Activated CD4-positive, alpha-beta T cell treated with anti-CD3 and anti-CD28 coated beads, Interleukin-2, amount 10 ng/mL, durations not matched to agents 7 days and 5 days (primary cell): Measurements from ENCODE around the gene C7orf33. TPM values are rescaled to one million over a fixed set of nuclear protein-coding genes. Genes with fewer than 3 reads are reported as not detected.
"Not testable (repeated sequence)": the region's sequence is repeated elsewhere in the genome, so short reads cannot be mapped to it uniquely, and the experiment has no call there.

Experiments used
- CTCF ChIA-PET: fragments of 350-600 bp; sonication (Branson Sonifier 250); formaldehyde crosslinking; loops from one replicate; lab custom pipeline; 2021; ENCODE audit warnings: antibody characterized with exemption; lab: Charles Lee
- POLR2A ChIA-PET: fragments of 350-600 bp; sonication (Branson Sonifier 250); formaldehyde crosslinking; loops from one replicate; lab custom pipeline; 2021; ENCODE audit warnings: antibody characterized with exemption; lab: Charles Lee
- DNase-seq: peaks from one replicate; pipeline ENCODE4 v3.0.0-alpha.2; 2020
- H3K27ac Mint-ChIP-seq: one replicate; pipeline ENCODE4 v1.8.0; 2021; ENCODE audit warnings: mild to moderate bottlenecking, moderate library complexity, mixed read lengths
- H3K27me3 Mint-ChIP-seq: one replicate; pipeline ENCODE4 v1.8.0; 2021; ENCODE audit warnings: mixed read lengths
- H3K36me3 Mint-ChIP-seq: one replicate; pipeline ENCODE4 v1.8.0; 2021; ENCODE audit warnings: low read depth, mixed read lengths
- H3K4me1 Mint-ChIP-seq: one replicate; pipeline ENCODE4 v1.8.0; 2021; ENCODE audit warnings: mixed read lengths
- H3K4me3 Mint-ChIP-seq: one replicate; pipeline ENCODE4 v1.8.0; 2021; ENCODE audit warnings: mild to moderate bottlenecking, moderate library complexity, mixed read lengths
- H3K9me3 Mint-ChIP-seq: one replicate; pipeline ENCODE4 v1.8.0; 2021; ENCODE audit warnings: mixed read lengths
- total RNA-seq, 2 experiments: library from RNA; stranded (reverse); gene quantifications; one replicate each; pipeline ENCODE4 v1.2.3, GENCODE V29; 2021

C7orf33 gene
- total RNA-seq, 2 experiments from 2014 or later, result not detected

DNA sequence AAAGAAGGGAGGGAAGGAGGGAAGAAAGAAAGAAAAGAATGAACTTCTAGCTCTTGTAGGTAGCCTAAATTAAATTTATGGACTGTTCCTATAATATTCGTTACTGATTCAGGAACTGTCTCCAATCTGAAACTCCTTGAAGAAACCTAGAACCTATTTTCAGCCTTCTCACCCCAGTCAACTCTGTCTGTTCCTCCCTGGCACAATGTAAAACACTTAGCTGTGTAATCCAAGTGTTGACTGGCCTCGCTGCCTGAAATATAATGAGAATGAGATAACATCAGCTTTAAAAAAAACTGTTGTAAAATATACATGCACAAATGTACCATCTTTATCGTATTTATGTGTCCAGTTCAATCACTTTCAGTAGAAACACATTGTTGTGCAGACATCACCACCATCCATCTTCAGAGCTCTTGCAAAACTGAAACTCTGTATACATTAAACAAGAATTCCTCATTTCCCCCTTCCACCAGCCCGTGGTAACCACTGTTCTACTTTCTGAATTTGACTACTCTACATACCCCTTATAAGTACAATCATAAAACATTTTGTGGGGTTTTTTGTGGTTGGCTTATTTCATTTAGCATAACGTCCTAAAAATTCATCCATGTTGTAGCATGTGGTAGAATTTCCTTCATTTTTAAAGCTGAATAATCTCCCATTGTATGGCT lies 6.3 kb upstream of the C7orf33 start:
- no peaks in the 10 kb centered on the region for H3K36me3 Mint-ChIP-seq
- ChIA-PET CTCF (interaction anchor here (0.5 to 2.6 kb wide), 6 partner anchors 9 to 473 kb away, joined by 3 to 10 read pairs (median 3); no protein-coding TSS in a partner anchor), POLR2A (interaction anchor here (0.6 kb wide), 1 partner anchor 85 kb away, joined by 3 read pairs; no protein-coding TSS in a partner anchor)
- no peak overlapping the region for H3K4me3 Mint-ChIP-seq
- no peak for DNase-seq
- no peaks in the 10 kb centered on the region for H3K9me3 Mint-ChIP-seq
- no peak overlapping the region for H3K27ac Mint-ChIP-seq
- peaks cover 5% of the 10 kb centered on the region for H3K27me3 Mint-ChIP-seq
- H3K4me1 Mint-ChIP-seq, result peaks cover 12% of the 10 kb centered on the region

DNA sequence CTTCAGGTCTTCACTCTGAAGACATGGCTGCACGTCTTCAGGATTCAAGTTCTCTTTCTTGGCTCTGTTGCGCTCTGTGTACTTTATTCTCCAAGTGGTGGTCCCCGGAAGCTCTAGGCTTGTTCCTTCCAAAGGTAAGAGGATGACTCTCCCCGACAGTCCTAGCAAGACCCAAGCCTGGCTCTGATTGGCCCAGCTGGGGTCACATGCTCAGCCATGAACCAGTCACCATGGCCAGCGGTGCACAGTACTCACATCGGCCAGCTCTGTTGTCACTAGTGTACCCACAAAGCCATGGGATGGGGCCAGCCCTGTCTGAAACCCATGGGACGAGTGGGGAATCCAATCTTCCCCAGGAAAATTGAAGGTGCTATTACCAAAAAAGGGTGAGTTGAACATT lies 5.2 kb upstream of the C7orf33 start:
- Mint-ChIP-seq H3K27ac (no peak overlapping the region), H3K4me1 (peaks cover 12% of the 10 kb centered on the region), H3K36me3 (no peaks in the 10 kb centered on the region), H3K9me3 (no peaks in the 10 kb centered on the region), H3K4me3 (no peak overlapping the region), H3K27me3 (peaks cover 12% of the 10 kb centered on the region)
- ChIA-PET POLR2A (no interaction called here), CTCF (interaction anchor here (2.2 to 2.6 kb wide), 2 partner anchors 10 to 20 kb away, joined by 6 to 10 read pairs; no protein-coding TSS in a partner anchor)
- DNase-seq, result no peak

DNA sequence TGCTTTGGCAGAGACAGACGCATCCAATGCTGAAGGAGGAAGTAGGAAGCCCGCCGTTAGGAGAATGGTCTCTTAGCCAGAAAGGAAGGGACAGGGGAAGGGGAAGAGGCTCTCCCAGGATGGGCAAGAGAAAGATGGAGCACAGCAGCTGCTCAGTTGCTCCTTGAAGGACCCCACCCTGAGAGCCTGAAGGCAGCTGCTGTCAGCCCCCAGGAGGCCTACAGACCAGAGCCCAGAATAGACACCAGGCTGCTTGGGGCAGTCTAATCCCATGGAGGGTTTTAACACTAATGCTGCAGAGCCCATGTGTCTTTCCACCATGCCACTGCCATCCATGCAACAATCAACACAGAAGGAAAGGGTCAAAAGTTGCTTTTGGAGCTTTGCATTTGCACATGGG lies 3.5 kb upstream of the C7orf33 start:
- CTCF ChIA-PET, result interaction anchor here (0.6 kb wide), 1 partner anchor 440 kb away, joined by 3 read pairs; no protein-coding TSS in a partner anchor
- no peak for DNase-seq
- Mint-ChIP-seq H3K9me3 (no peaks in the 10 kb centered on the region), H3K4me1 (peaks cover 12% of the 10 kb centered on the region), H3K27ac (no peak overlapping the region), H3K27me3 (peaks cover 26% of the 10 kb centered on the region), H3K4me3 (no peak overlapping the region), H3K36me3 (no peaks in the 10 kb centered on the region)
- POLR2A ChIA-PET, result no interaction called here

DNA sequence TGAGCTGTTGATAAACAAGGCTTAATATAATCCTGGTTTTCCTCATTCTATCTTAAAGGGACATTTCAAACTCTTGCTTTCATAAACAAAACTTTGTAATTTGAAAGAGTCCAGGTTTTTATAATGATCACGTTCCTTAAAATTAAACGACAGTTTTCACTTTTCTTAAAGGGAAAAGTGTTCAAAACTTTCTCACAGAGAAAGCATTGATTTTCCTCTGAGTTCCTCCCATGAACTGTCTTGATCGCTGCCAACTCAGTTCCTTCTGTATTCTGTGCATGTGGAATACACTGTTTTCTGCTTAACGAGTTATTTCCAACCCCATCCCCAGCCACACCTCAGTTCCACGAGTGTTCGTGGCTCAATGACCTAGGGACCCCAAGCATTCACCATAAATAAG lies 2.4 kb upstream of the C7orf33 start:
- H3K4me3 Mint-ChIP-seq, result no peak overlapping the region
- H3K27me3 Mint-ChIP-seq, result peaks cover 28% of the 10 kb centered on the region
- POLR2A ChIA-PET, result no interaction called here
- no peaks in the 10 kb centered on the region for H3K36me3 Mint-ChIP-seq
- no peak for DNase-seq
- CTCF ChIA-PET, result no interaction called here
- H3K27ac Mint-ChIP-seq, result no peak overlapping the region
- no peaks in the 10 kb centered on the region for H3K9me3 Mint-ChIP-seq
- peaks cover 12% of the 10 kb centered on the region for H3K4me1 Mint-ChIP-seq

DNA sequence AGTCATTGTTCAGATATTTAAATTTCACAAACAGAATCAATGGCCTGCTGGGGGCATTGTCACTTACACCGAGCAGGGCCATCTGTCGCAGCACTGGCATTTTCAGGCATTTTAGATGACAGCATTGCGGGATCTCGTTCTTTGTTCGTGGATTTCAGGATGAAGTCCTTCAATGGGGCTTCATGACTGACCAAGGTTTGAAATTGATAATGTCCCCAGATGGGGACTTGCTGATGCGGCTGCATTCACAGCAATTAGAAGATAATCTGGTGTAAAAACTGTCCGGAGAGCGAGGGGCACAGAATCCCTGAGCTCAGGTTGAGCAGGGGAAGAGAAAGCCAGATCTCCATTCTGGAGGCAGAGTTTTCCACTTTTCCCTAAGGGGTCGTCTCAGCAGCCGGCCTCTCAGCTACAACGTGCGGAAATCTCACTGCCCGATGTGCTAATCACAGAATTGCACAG lies 1.9 kb upstream of the C7orf33 start:
- Mint-ChIP-seq H3K27me3 (peaks cover 28% of the 10 kb centered on the region), H3K27ac (no peak overlapping the region), H3K36me3 (no peaks in the 10 kb centered on the region), H3K4me1 (peaks cover 12% of the 10 kb centered on the region), H3K9me3 (no peaks in the 10 kb centered on the region), H3K4me3 (no peak overlapping the region)
- ChIA-PET CTCF (interaction anchor here (0.6 kb wide), 1 partner anchor 374 kb away, joined by 3 read pairs; no protein-coding TSS in a partner anchor), POLR2A (no interaction called here)
- DNase-seq, result no peak

DNA sequence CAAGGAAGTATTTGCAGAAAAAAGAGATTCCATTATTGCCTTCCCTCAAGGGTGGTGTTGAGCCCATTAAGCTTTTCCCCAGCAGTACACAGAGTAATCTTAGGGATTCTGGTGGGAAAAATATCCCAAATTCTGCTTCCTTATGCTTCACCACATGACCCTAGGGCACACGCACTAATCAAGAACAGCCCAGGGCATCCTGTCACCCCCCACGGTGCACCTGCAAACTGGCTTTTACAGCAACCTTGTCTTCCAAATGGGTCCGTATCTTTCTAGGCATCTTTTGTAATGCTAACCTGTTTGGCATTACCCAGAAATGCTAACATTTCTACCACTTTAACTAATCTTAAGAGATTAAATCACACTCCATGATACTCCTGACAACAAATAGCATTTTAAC lies 926 bp upstream of the C7orf33 start:
- Mint-ChIP-seq H3K36me3 (no peaks in the 10 kb centered on the region), H3K27ac (no peak overlapping the region), H3K4me3 (no peak overlapping the region), H3K27me3 (peaks cover 28% of the 10 kb centered on the region), H3K9me3 (no peaks in the 10 kb centered on the region), H3K4me1 (peaks cover 6% of the 10 kb centered on the region)
- ChIA-PET POLR2A (no interaction called here), CTCF (no interaction called here)
- no peak for DNase-seq

DNA sequence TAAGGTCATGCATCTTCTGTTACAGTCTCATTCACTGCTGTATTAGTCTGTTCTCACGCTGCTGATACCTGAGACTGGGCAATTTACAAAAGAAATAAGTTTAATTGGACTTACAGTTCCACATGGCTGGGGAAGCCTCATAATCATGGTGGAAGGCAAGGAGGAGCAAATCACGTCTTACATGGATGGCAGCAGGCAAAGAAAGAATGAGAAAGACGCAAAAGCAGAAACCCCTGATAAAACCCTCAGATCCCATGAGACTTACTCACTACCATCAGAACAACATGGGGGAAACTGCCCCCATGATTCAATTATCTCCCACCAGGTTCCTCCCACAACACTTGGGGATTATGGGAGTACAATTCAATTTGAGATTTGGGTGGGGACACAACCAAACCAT lies 5.8 kb downstream of the C7orf33 start:
- H3K36me3 Mint-ChIP-seq, H3K27ac Mint-ChIP-seq, H3K9me3 Mint-ChIP-seq, H3K4me3 Mint-ChIP-seq, POLR2A ChIA-PET, CTCF ChIA-PET, H3K4me1 Mint-ChIP-seq, DNase-seq: not testable (repeated sequence)
- H3K27me3 Mint-ChIP-seq, result peaks cover 13% of the 10 kb centered on the region

DNA sequence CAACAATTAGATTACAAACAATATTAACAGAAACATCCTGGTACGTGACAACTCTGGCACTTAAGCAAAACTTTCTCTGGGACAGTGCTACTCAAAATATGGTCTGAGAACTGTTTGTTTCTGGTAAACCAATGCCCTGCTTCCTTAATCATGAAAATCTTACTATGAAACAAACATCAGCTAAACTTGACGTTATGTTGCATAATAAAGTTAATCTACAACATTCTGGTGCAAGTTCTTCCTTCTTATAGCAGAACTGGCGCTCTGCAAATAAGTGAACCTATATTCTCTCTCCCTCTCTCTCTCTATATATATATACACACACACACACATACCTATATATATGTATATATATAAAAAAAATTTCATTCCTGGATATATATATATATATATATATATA lies 7.8 kb downstream of the C7orf33 start:
- Mint-ChIP-seq H3K9me3 (peaks cover 7% of the 10 kb centered on the region), H3K27me3 (peaks cover 10% of the 10 kb centered on the region), H3K4me1 (peaks cover 5% of the 10 kb centered on the region), H3K36me3 (no peaks in the 10 kb centered on the region), H3K4me3 (no peak overlapping the region), H3K27ac (no peak overlapping the region)
- CTCF ChIA-PET, result no interaction called here
- no peak for DNase-seq
- POLR2A ChIA-PET, result no interaction called here

DNA sequence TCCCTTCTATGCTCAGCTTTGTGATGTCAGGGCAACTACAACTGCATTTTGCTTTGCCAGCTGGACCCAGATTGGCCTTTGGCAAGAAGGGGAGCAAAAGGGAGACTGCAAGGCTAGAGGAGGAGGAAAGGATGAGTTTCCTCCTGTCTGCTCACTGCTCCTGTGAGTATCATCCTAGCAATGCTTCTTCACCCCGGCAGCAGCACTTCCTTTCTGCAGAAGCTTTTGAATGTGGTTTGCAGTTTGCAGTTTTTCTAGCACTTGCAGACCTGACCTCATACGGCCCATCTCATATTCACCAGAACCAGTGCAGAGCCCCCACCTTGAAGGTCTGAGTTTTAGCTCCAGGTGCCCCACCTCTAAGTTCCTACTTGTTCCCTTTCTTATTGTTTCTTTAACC lies 14.8 kb downstream of the C7orf33 start:
- Mint-ChIP-seq H3K4me3 (no peak overlapping the region), H3K9me3 (peaks cover 19% of the 10 kb centered on the region), H3K27ac (no peak overlapping the region), H3K4me1 (peaks cover 8% of the 10 kb centered on the region), H3K36me3 (peaks cover 9% of the 10 kb centered on the region), H3K27me3 (peaks cover 15% of the 10 kb centered on the region)
- no peak for DNase-seq
- POLR2A ChIA-PET, result no interaction called here
- CTCF ChIA-PET, result interaction anchor here (0.5 to 0.9 kb wide), 3 partner anchors 13 to 198 kb away, joined by 3 to 4 read pairs (median 4); no protein-coding TSS in a partner anchor

DNA sequence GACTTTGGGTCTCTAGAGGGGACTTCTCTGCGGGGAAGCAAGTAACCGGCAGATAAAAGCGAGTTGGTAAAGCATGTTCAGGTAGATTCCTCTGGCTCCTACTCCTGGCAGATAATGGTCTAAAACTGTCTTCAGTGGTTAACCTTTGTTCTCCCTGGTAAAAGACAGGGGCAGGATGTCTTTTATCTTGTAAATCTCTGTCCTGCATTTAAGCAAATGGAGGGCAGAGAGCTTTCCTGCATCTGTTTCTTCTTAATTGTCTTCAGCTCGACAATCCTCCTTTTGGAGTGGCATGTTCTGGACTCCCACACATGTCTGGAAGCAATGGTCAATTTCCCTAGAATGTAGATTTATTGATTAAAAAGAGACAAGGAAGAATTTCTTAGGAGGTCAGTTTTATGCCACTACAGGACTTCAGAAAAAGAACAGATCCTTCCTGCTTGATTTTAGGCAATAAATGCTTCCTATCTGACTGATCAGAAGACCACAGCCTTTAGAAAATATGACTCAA lies 16.6 kb downstream of the C7orf33 start:
- DNase-seq, result no peak
- peaks cover 19% of the 10 kb centered on the region for H3K9me3 Mint-ChIP-seq
- peak overlapping the region; percentile 38 for H3K27ac Mint-ChIP-seq
- peaks cover 8% of the 10 kb centered on the region for H3K4me1 Mint-ChIP-seq
- ChIA-PET POLR2A (no interaction called here), CTCF (interaction anchor here (1.0 kb wide), 1 partner anchor 356 kb away, joined by 5 read pairs; no protein-coding TSS in a partner anchor)
- no peak overlapping the region for H3K4me3 Mint-ChIP-seq
- H3K36me3 Mint-ChIP-seq, result peaks cover 9% of the 10 kb centered on the region
- peaks cover 15% of the 10 kb centered on the region for H3K27me3 Mint-ChIP-seq

DNA sequence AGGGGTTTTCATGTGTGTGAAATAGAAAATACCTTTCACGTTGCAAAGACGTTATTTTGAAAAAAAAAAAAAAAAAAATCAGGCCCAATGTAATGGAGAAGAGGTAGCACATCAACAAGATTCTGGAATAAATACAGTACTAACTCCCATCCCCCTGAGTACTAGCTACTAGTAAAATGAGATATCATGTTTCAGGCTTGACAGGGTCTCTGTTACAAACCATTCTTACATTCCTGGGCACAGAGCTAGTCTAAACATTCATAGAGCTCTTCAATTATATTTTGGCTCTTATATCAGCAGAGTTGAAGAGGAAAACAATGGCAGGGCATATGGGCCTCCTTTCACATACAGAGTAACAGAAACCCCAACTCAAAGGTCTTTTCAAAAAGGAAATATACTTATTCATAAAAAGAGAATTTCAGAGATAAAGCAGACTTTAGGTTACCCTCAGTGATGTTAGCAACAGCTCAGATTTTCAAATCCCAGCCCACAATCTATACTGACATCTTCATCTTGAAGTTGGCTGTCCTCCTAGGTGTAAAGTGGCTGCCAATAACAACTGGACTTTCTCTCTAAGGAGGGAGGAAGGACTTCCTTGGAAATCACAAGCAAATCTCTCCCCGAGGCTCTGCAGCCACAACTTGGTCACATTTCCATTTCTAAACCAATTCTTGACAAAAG lies 18.6 kb downstream of the C7orf33 start:
- no peak overlapping the region for H3K27ac Mint-ChIP-seq
- H3K27me3 Mint-ChIP-seq, result peaks cover 20% of the 10 kb centered on the region
- ChIA-PET POLR2A (no interaction called here), CTCF (interaction anchor here (0.9 to 1.3 kb wide), 2 partner anchors 8 to 333 kb away, joined by 3 read pairs; no protein-coding TSS in a partner anchor)
- H3K4me1 Mint-ChIP-seq, result peaks cover 8% of the 10 kb centered on the region
- no peak overlapping the region for H3K4me3 Mint-ChIP-seq
- no peak for DNase-seq
- H3K9me3 Mint-ChIP-seq, result peaks cover 12% of the 10 kb centered on the region
- H3K36me3 Mint-ChIP-seq, result peaks cover 6% of the 10 kb centered on the region

DNA sequence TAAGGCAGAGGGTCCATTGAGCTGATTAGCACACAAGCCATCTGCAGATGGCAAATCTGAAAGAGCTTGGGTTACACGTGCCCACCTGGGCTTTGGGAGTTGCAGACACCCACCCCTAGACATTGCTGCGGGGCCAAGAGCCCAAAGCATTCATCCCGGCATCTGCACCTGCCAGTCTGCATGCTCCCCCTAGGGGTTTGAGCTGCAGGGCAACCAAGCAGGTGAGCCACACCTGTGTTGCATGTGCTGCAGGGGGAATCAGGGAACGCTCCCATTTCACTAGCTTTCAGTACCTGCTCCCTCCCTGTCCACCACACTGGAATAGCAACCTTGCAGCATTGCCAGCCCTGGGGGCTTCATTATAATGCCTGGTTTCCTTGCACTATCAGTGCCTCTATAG lies 21.1 kb downstream of the C7orf33 start:
- Mint-ChIP-seq H3K27ac (no peak overlapping the region), H3K27me3 (peaks cover 25% of the 10 kb centered on the region), H3K4me1 (peaks cover 8% of the 10 kb centered on the region), H3K4me3 (no peak overlapping the region), H3K9me3 (no peaks in the 10 kb centered on the region), H3K36me3 (peaks cover 2% of the 10 kb centered on the region)
- DNase-seq, result no peak
- POLR2A ChIA-PET, result no interaction called here
- CTCF ChIA-PET, result no interaction called here
